Testis (tissue), 2 donors: Measurements from ENCODE around the gene SLC35B1.

Experiments
- POLR2A ChIP-seq: fragments of 450-650 bp; IDR thresholded peaks from one replicate; pipeline ENCODE4 v1.6.1; 2017; ENCODE audit warnings: antibody characterized with exemption, mild to moderate bottlenecking, moderate library complexity
- TF ChIP-seq, protein P1 (sequence below), 3 experiments: fragments of 450-650 bp in 2 of 3; fragments of 200-600 bp in 1 of 3; sonication (generic) in 1 of 3; IDR thresholded peaks; one replicate each; pipeline ENCODE4 v1.5.1; 2016 to 2019; ENCODE audit warnings: antibody characterized with exemption in 3 of 3, mild to moderate bottlenecking in 2 of 3, moderate library complexity in 1 of 3

DNA sequence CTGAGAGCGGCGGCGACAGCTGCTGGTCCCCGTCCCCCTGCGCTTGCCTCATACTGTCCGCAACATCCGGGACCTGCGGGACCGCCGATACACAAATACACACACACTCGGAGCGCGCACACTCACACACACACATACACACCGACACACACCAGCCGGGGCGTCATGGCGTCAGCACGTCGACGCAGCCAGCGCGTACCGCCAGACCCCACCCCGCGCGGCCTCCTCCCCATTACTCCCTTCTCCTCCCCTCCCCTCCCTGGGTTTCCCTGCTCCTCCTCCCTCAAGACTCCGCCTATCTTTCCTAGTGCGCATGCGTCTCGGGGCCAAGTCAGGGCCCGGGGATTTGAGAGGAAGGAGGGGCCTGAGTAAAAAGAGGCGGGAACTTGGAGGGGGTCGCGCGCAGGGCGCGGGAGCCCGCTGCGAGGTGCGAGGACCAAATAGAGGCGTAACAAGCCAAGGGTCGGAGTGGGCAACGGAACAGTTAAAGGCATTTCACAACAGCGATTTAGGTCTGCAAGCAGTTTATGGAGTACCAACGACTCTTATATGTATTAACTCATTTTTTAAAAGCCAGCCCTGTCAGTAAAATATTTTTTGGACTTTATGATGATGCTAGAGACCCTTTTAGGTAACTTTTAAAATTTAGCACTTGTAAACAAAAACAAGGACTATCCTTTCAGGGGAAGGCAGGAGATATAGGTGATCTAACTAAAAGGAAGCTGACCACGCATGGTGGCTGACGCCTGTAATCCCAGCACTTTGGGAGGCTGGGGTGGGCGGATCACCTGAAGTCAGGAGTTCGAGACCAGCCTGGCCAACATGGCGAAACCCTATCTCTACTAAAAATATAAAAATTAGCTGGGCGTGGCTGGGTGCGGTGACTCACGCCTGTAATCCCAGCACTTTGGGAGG lies 29.6 kb downstream of the SLC35B1 start, which contains the start of gene SPOP:
- TF ChIP-seq, protein P1, sequence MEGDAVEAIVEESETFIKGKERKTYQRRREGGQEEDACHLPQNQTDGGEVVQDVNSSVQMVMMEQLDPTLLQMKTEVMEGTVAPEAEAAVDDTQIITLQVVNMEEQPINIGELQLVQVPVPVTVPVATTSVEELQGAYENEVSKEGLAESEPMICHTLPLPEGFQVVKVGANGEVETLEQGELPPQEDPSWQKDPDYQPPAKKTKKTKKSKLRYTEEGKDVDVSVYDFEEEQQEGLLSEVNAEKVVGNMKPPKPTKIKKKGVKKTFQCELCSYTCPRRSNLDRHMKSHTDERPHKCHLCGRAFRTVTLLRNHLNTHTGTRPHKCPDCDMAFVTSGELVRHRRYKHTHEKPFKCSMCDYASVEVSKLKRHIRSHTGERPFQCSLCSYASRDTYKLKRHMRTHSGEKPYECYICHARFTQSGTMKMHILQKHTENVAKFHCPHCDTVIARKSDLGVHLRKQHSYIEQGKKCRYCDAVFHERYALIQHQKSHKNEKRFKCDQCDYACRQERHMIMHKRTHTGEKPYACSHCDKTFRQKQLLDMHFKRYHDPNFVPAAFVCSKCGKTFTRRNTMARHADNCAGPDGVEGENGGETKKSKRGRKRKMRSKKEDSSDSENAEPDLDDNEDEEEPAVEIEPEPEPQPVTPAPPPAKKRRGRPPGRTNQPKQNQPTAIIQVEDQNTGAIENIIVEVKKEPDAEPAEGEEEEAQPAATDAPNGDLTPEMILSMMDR (IDR thresholded peaks at IDR 0.05): no peak
- no peak for TF ChIP-seq POLR2A
